ENCODE data around the gene SHB. TPM values are rescaled to one million over a fixed set of nuclear protein-coding genes. Genes with fewer than 3 reads are reported as not detected.

The SHB gene
- total RNA-seq, 1 donor from 2014 or later: 16.7 TPM

- TF ChIP-seq CTCF (IDR thresholded peaks at IDR 0.05): no peak
- H3K27me3 Mint-ChIP-seq (ENCODE audit: unreplicated experiment): no peaks in the 10 kb centered on the region
Observed at GRCh38 chr9:37880916-37881479, 188.0 kb downstream of the SHB start.

GRCh38 chr9:37876376-37876775 lies 192.7 kb downstream of the SHB start:
- no peak for TF ChIP-seq CTCF (IDR thresholded peaks at IDR 0.05)
- Mint-ChIP-seq H3K9me3 (ENCODE audit: unreplicated experiment) (no peaks in the 10 kb centered on the region), H3K27me3 (ENCODE audit: unreplicated experiment) (no peaks in the 10 kb centered on the region), H3K4me3 (ENCODE audit: unreplicated experiment) (no peak overlapping the region), H3K27ac (ENCODE audit: unreplicated experiment) (no peak overlapping the region), H3K36me3 (ENCODE audit: unreplicated experiment) (peaks cover 15% of the 10 kb centered on the region), H3K4me1 (ENCODE audit: unreplicated experiment) (no peaks in the 10 kb centered on the region)
- no peak for DNase-seq (ENCODE audit: extremely low spot score, unreplicated experiment)

More at GRCh38 chr9:37880916-37881479, 188.0 kb downstream of the SHB start:
- Mint-ChIP-seq H3K4me1 (ENCODE audit: unreplicated experiment) (no peaks in the 10 kb centered on the region), H3K9me3 (ENCODE audit: unreplicated experiment) (no peaks in the 10 kb centered on the region), H3K4me3 (ENCODE audit: unreplicated experiment) (no peak overlapping the region), H3K27ac (ENCODE audit: unreplicated experiment) (no peak overlapping the region), H3K36me3 (ENCODE audit: unreplicated experiment) (peaks cover 17% of the 10 kb centered on the region)
- DNase-seq (ENCODE audit: extremely low spot score, unreplicated experiment): no peak

GRCh38 chr9:37873955-37874354 lies 195.1 kb downstream of the SHB start:
- Mint-ChIP-seq H3K36me3 (ENCODE audit: unreplicated experiment) (peaks cover 8% of the 10 kb centered on the region), H3K4me1 (ENCODE audit: unreplicated experiment) (no peaks in the 10 kb centered on the region), H3K27ac (ENCODE audit: unreplicated experiment) (no peak overlapping the region), H3K4me3 (ENCODE audit: unreplicated experiment) (no peak overlapping the region), H3K9me3 (ENCODE audit: unreplicated experiment) (no peaks in the 10 kb centered on the region), H3K27me3 (ENCODE audit: unreplicated experiment) (no peaks in the 10 kb centered on the region)
- no peak for TF ChIP-seq CTCF (IDR thresholded peaks at IDR 0.05)
- no peak for DNase-seq (ENCODE audit: extremely low spot score, unreplicated experiment)

- H3K36me3 Mint-ChIP-seq (ENCODE audit: unreplicated experiment): peaks cover 9% of the 10 kb centered on the region
- no peaks in the 10 kb centered on the region for H3K4me1 Mint-ChIP-seq (ENCODE audit: unreplicated experiment)
- H3K27me3 Mint-ChIP-seq (ENCODE audit: unreplicated experiment): no peaks in the 10 kb centered on the region
- no peak for DNase-seq (ENCODE audit: extremely low spot score, unreplicated experiment)
- no peak overlapping the region for H3K27ac Mint-ChIP-seq (ENCODE audit: unreplicated experiment)
- TF ChIP-seq CTCF (IDR thresholded peaks at IDR 0.05): no peak
- H3K4me3 Mint-ChIP-seq (ENCODE audit: unreplicated experiment): no peak overlapping the region
- H3K9me3 Mint-ChIP-seq (ENCODE audit: unreplicated experiment): peaks cover 5% of the 10 kb centered on the region
Observed at GRCh38 chr9:37870799-37871176, 198.2 kb downstream of the SHB start.

GRCh38 chr9:37870081-37870798 lies 198.8 kb downstream of the SHB start:
- peaks cover 5% of the 10 kb centered on the region for H3K9me3 Mint-ChIP-seq (ENCODE audit: unreplicated experiment)
- H3K27ac Mint-ChIP-seq (ENCODE audit: unreplicated experiment): no peak overlapping the region
- peaks cover 9% of the 10 kb centered on the region for H3K36me3 Mint-ChIP-seq (ENCODE audit: unreplicated experiment)
- TF ChIP-seq CTCF (IDR thresholded peaks at IDR 0.05): no peak
- H3K4me3 Mint-ChIP-seq (ENCODE audit: unreplicated experiment): no peak overlapping the region
- no peaks in the 10 kb centered on the region for H3K4me1 Mint-ChIP-seq (ENCODE audit: unreplicated experiment)
- H3K27me3 Mint-ChIP-seq (ENCODE audit: unreplicated experiment): no peaks in the 10 kb centered on the region
- no peak for DNase-seq (ENCODE audit: extremely low spot score, unreplicated experiment)

Other genes with a start within 250 kb of the SHB start
- gene SLC25A51, start 165.1 kb downstream of the SHB start, total RNA-seq: 37.5 and 43.2 TPM in 2 replicates

Data from osteocyte (in vitro differentiated cells).